Activated effector memory CD4-positive, alpha-beta T cell treated with Interleukin-2 at 50 U/mL for 16 hours (primary cell): ENCODE measurements around the gene GADD45G.

Source experiments
- DNase-seq: peaks from one replicate; pipeline ENCODE4 v3.0.0-alpha.2; 2020

Gene GADD45G

DNA sequence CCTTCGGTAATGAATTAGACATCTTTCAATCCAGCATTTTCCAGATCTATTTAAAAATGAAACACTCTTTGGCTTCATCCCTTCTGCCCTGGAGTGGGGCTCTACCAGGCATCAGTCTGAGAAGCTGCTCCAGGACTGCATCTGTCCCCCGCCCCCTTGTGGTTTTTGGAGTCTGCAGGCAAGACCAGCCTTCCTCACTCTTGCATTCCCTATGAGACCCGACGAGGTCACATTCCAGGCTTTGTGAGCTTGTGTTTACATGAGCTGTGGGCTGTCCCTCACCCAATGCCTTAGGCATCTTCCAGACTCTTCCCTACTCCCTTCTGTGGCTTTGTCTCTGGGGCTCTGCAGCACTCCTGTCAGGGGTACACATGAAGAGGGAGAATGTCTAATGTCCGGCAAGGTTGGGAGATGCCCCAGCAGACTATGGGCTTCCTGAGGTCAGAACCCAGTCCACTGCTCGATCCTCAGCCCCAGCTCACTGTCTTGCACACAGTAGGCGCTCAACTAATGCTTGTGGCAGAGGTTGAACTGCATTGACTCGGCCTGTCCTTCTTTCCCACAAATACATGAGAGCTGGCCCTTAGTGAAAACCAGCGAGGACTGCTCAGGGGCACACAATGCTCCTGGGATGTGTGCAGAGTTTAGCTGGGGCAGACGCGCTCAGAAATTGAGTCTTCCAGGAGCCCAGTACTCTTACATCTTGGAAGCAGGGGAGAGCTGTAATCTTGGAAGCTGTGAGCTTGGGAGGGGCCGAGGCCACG lies 11.7 kb upstream of the GADD45G start:
- DNase-seq, result no peak

GRCh38 chr9:89593727-89594427 lies 10.9 kb upstream of the GADD45G start:
- peak; percentile 33 for DNase-seq

GRCh38 chr9:89594811-89595550 lies 9.8 kb upstream of the GADD45G start:
- no peak for DNase-seq

DNA sequence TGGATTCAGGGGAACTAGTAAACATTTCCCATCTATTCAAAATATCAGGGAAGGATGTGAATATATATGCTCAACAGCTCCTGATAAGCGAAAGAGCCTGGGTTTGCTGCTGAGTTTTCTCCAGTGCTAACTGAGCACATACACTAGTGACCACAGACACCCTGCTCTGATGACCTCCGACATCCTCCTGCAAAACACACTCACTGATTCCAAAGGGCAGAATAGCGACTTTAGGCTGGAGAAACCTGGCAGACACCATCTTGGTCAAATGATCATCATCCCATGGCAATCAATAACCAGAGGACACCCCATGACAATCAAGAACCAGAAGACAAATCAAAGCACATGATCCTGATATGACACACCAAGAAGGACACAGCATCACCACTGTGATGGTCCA lies 9.2 kb upstream of the GADD45G start:
- no peak for DNase-seq

- DNase-seq, result no peak
These were observed 7.8 kb upstream of the GADD45G start for GRCh38 chr9:89596937-89597555.

- peak; percentile 15 for DNase-seq
These were observed 7.0 kb upstream of the GADD45G start for GRCh38 chr9:89597711-89598362.

GRCh38 chr9:89598363-89598713 lies 6.5 kb upstream of the GADD45G start:
- DNase-seq, result no peak

- no peak for DNase-seq
These were observed 5.9 kb upstream of the GADD45G start for GRCh38 chr9:89598926-89599325.

GRCh38 chr9:89600831-89601230 lies 4.0 kb upstream of the GADD45G start:
- DNase-seq, result no peak

GRCh38 chr9:89601306-89601705 lies 3.5 kb upstream of the GADD45G start:
- no peak for DNase-seq

- no peak for DNase-seq
These were observed 2.8 kb upstream of the GADD45G start for GRCh38 chr9:89601856-89602562.

DNA sequence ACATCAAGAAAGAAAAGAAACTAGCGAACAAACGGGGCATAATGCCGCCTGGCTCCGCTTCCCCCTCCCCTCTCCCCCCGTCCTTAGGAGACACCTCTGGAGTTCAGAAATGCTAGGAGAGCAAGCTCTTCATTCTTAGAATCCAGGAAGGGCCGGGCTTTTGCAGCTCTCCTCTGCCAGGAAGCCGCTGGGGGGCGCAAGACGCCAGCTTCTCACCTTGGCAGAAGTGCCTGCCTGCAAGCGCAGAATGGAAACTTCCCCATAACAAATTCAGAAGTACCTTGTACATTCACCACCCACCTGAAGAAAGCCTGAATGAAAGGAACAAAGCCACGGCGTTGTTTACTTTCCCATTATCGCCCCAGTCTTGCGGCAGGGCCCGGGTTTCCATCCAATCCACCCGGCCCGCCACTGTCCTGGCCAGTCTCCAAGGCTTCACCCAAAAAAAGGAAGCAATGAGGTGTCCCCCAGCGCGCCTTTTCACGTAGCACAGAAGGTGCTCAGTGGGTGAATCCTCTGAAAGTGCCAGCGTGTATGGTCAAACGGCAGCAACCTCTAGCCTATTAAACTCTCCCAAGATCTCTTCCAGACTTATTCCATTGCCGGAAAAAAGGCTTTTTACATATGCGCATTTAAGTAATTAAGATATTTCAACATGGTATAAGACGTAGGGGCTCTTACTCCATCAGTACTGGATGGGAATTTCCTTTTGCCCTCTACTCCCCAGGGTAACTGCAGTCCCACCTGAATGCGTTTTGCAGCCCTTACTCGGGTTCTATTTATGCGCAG lies 1.6 kb upstream of the GADD45G start:
- peak; percentile 79 for DNase-seq

DNA sequence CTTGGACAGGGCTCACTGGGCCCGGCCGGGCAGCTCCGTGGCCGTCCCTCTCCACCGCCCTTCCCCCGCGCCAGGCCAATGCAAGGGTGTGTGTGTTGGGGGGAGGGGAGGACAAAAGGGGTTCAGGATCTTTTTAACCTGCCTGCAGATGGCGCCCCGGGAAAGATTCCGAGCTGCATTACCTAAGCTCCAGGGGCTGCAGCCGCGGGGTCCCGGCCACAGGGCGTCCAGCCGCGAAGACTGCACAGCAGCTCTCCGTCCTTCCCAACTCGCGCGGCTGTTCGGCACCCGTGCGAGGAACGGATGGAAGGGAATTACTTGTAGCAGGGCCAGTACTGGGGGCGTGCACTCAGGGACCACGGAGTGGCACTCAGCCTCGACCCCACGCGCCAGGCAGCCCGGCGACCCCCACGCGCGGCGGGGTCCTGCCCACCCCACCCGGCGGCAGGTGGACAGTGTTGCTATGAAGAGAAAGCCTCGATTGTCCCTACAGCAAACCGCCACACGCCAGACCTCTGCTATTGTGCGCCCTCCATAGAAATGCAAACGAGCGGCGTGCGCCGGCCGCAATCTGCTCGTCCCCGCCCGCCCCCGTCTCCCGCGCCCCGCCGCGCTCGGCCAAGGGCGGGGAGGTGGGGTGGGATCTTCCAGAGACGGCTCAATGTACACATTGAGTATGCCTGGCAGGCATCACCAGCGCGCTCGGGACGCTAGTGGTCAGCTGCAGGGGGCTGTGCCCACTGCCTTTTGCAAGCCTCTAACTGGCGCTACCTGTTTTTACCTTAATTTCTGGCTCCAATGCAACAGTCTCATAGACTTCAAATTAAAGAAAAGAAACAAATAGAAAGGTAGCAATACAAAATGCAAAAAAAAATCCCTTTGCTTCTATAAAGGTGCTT lies 796 bp upstream of the GADD45G start:
- peak; percentile 18 for DNase-seq

DNA sequence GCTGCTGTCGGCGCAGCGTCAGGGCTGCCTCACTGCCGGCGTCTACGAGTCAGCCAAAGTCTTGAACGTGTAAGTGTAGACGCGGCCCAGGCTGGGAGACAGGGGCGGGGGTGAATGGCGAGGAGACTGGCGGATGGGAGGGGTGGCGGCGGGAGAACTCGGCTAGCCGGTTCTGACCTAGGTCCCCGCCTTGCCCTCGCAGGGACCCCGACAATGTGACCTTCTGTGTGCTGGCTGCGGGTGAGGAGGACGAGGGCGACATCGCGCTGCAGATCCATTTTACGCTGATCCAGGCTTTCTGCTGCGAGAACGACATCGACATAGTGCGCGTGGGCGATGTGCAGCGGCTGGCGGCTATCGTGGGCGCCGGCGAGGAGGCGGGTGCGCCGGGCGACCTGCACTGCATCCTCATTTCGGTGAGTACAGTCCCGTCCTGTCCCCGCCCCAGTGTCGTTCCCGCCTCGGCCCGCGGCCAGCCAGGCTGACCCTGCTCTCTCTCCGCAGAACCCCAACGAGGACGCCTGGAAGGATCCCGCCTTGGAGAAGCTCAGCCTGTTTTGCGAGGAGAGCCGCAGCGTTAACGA lies 745 bp downstream of the GADD45G start:
- peak; percentile 42 for DNase-seq

DNA sequence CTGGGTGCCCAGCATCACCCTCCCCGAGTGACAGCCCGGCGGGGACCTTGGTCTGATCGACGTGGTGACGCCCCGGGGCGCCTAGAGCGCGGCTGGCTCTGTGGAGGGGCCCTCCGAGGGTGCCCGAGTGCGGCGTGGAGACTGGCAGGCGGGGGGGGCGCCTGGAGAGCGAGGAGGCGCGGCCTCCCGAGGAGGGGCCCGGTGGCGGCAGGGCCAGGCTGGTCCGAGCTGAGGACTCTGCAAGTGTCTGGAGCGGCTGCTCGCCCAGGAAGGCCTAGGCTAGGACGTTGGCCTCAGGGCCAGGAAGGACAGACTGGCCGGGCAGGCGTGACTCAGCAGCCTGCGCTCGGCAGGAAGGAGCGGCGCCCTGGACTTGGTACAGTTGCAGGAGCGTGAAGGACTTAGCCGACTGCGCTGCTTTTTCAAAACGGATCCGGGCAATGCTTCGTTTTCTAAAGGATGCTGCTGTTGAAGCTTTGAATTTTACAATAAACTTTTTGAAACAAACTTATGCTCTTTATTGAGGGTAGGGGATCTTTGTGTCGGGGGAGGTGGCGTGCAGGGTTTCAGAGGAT lies 1.3 kb downstream of the GADD45G start:
- peak; percentile 29 for DNase-seq

DNA sequence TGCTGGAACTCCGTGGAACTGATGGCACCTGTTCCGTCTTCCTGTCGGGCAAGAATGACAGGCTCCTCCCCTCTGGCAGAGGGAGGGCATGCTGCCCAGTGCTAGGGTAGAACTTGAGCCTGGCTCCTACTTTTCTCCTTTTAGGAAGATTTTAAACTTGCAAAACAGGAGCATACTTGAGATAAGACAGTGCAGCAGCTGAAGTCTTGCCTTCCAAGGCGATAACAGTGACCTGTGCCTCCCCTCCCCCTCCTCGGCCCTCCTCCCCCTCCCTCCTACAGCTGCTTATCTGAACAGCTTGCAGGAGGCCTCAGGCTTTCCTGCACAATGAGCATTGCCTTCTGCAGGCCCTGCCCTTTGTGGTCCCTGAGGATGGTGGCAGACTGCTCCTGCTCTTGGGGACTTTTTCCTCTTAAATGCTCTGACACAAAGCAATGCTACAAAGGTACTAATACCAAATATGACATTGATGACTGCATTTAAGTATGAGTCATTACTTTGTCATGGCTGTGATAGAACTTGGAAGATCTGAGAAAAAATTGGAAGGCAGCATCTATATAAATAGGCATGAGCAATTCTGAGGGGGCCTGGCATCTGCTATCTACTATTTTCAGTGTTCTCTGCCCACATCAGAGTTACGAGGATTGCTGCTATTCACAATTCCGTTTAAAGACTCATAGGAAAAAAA lies 2.0 kb downstream of the GADD45G start:
- no peak for DNase-seq

- DNase-seq, result no peak
These were observed 4.0 kb downstream of the GADD45G start for GRCh38 chr9:89608641-89609335.

- DNase-seq, result no peak
These were observed 4.7 kb downstream of the GADD45G start for GRCh38 chr9:89609426-89610006.
